Suprapubic skin (tissue), 4 donors: ENCODE results near the gene NET1. TPM values are rescaled to one million over a fixed set of nuclear protein-coding genes. Genes with fewer than 3 reads are reported as not detected.
A peak's percentile ranks its signal among the peaks of the same experiment; 100 is the strongest.

Experiments used
- DNase-seq, 2 donors: peaks; one replicate each; pipeline ENCODE4 v3.0.0-alpha.2; 2019; ENCODE audit warnings: low spot score in 2 of 2
- H3K27ac ChIP-seq: fragments of 200-600 bp; sonication (generic); one replicate; pipeline ENCODE4 v1.5.1; 2019
- H3K27me3 ChIP-seq: fragments of 200-600 bp; sonication (generic); one replicate; pipeline ENCODE4 v1.5.1; 2019
- H3K36me3 ChIP-seq: fragments of 200-600 bp; sonication (generic); one replicate; pipeline ENCODE4 v1.5.1; 2019
- H3K4me1 ChIP-seq: fragments of 200-600 bp; sonication (generic); one replicate; pipeline ENCODE4 v1.5.1; 2019
- H3K4me3 ChIP-seq: fragments of 200-600 bp; sonication (generic); one replicate; pipeline ENCODE4 v1.5.1; 2019; ENCODE audit warnings: mild to moderate bottlenecking
- H3K9me3 ChIP-seq: fragments of 200-600 bp; sonication (generic); one replicate; pipeline ENCODE4 v1.5.1; 2019
- CTCF ChIP-seq, 2 donors: fragments of 200-600 bp in 1 of 2; fragments of 450-650 bp in 1 of 2; sonication (generic) in 1 of 2; IDR thresholded peaks; one replicate each; pipeline ENCODE4 v1.5.1; 2016 to 2019; ENCODE audit warnings: antibody characterized with exemption in 2 of 2, mild to moderate bottlenecking in 1 of 2, moderate library complexity in 1 of 2
- EP300 ChIP-seq: sonication (generic); formaldehyde crosslinking; IDR thresholded peaks from one replicate; pipeline ENCODE4 v1.6.1; 2017; ENCODE audit warnings: antibody characterized with exemption
- POLR2A ChIP-seq, 2 donors: fragments of 450-650 bp; IDR thresholded peaks; one replicate each; pipeline ENCODE4 v1.6.1; 2017; ENCODE audit warnings: antibody characterized with exemption in 2 of 2, mild to moderate bottlenecking in 2 of 2, moderate library complexity in 2 of 2
- POLR2AphosphoS5 ChIP-seq, 3 donors: sonication (generic); formaldehyde crosslinking; IDR thresholded peaks; one replicate each; pipeline ENCODE4 v1.6.1; 2017; ENCODE audit warnings: antibody characterized with exemption in 3 of 3
- WGBS: methylation state at CpG from one replicate; pipeline ENCODE4 v1.1.5; 2018; 5-methylcytosine and 5-hydroxymethylcytosine counted together
- total RNA-seq, 4 donors: library from RNA; depleted of rRNA; stranded (reverse); fragments of >200 nt; gene quantifications; one replicate each; pipeline ENCODE4 v1.1.0, GENCODE V29; 2016

Gene NET1
- total RNA-seq, 4 donors from 2014 or later: 69.9 to 92.8 (median 76.2) TPM

- Histone ChIP-seq H3K4me3 (peak overlapping the region; percentile 18), H3K27me3 (no peaks in the 10 kb centered on the region), H3K4me1 (peaks cover 20% of the 10 kb centered on the region), H3K9me3 (no peaks in the 10 kb centered on the region), H3K27ac (peak overlapping the region; percentile 92), H3K36me3 (no peaks in the 10 kb centered on the region)
- WGBS: 38% methylated on average over 14 of the region's 27 CpGs
- peak; percentile 83 to 87 for DNase-seq
- TF ChIP-seq CTCF (IDR thresholded peaks at IDR 0.05) (no peak), POLR2AphosphoS5 (IDR thresholded peaks at IDR 0.05) (peak; percentile 56 to 82 (median 80))
Observed at GRCh38 chr10:5488272-5489161, 76.2 kb downstream of the NET1 start.

GRCh38 chr10:5490032-5490431 is 77.7 kb downstream of the NET1 start:
- no peaks in the 10 kb centered on the region for H3K9me3 ChIP-seq
- no peaks in the 10 kb centered on the region for H3K36me3 ChIP-seq
- no peak for TF ChIP-seq POLR2A (IDR thresholded peaks at IDR 0.05)
- no peak for TF ChIP-seq CTCF (IDR thresholded peaks at IDR 0.05)
- peaks cover 20% of the 10 kb centered on the region for H3K4me1 ChIP-seq
- DNase-seq: no peak
- WGBS: 90% methylated on average over 4 of the region's 4 CpGs
- no peaks in the 10 kb centered on the region for H3K27me3 ChIP-seq
- peak overlapping the region; percentile 92 for H3K27ac ChIP-seq
- no peak overlapping the region for H3K4me3 ChIP-seq

GRCh38 chr10:5490698-5491464 is 78.5 kb downstream of the NET1 start:
- no peaks in the 10 kb centered on the region for H3K36me3 ChIP-seq
- no peak overlapping the region for H3K4me3 ChIP-seq
- H3K4me1 ChIP-seq: peaks cover 19% of the 10 kb centered on the region
- no peaks in the 10 kb centered on the region for H3K9me3 ChIP-seq
- H3K27ac ChIP-seq: no peak overlapping the region
- WGBS: 87% methylated on average over 10 of the region's 10 CpGs
- no peaks in the 10 kb centered on the region for H3K27me3 ChIP-seq
- TF ChIP-seq EP300 (no peak), POLR2A (IDR thresholded peaks at IDR 0.05) (no peak), POLR2AphosphoS5 (IDR thresholded peaks at IDR 0.05) (no peak), CTCF (IDR thresholded peaks at IDR 0.05) (no peak)
- DNase-seq: no peak

- Histone ChIP-seq H3K4me3 (no peak overlapping the region), H3K27me3 (no peaks in the 10 kb centered on the region), H3K9me3 (no peaks in the 10 kb centered on the region), H3K36me3 (no peaks in the 10 kb centered on the region), H3K4me1 (peaks cover 16% of the 10 kb centered on the region), H3K27ac (no peak overlapping the region)
- no peak for TF ChIP-seq EP300
- no peak for TF ChIP-seq POLR2AphosphoS5 (IDR thresholded peaks at IDR 0.05)
- no peak for TF ChIP-seq CTCF (IDR thresholded peaks at IDR 0.05)
- WGBS: 78% methylated on average over 1 of the region's 7 CpGs
- DNase-seq: no peak
Observed at GRCh38 chr10:5491477-5491876, 79.1 kb downstream of the NET1 start.

- TF ChIP-seq POLR2AphosphoS5 (IDR thresholded peaks at IDR 0.05) (no peak), POLR2A (IDR thresholded peaks at IDR 0.05) (no peak), CTCF (IDR thresholded peaks at IDR 0.05) (no peak), EP300 (no peak)
- peak in 1 of 2 donors; percentile 40 for DNase-seq
Observed at GRCh38 chr10:5492322-5492855, 80.0 kb downstream of the NET1 start.

More at GRCh38 chr10:5492322-5492855, 80.0 kb downstream of the NET1 start:
- H3K4me1 ChIP-seq: peaks cover 9% of the 10 kb centered on the region
- H3K4me3 ChIP-seq: no peak overlapping the region
- no peaks in the 10 kb centered on the region for H3K9me3 ChIP-seq
- no peaks in the 10 kb centered on the region for H3K36me3 ChIP-seq
- no peaks in the 10 kb centered on the region for H3K27me3 ChIP-seq
- H3K27ac ChIP-seq: no peak overlapping the region
- 93% methylated on average over 4 of the region's 4 CpGs for WGBS
